Smooth muscle cell (in vitro differentiated cells): ENCODE measurements around the gene SLC4A2. TPM values are rescaled to one million over a fixed set of nuclear protein-coding genes. Genes with fewer than 3 reads are reported as not detected.

Experiments
- DNase-seq: peaks from one replicate; lab custom pipeline; 2025; ENCODE audit not compliant: unreplicated experiment; lab: John Stamatoyannopoulos, UW
- H2AFZ ChIP-seq: fragments of 200-600 bp; sonication (generic); 2 replicates; pipeline ENCODE4 v1.6.0; 2016; ENCODE audit warnings: antibody characterized with exemption, low read depth, mild to moderate bottlenecking
- H3F3A ChIP-seq: fragments of 200-600 bp; sonication (generic); 2 replicates; pipeline ENCODE4 v1.6.0; 2017; ENCODE audit warnings: antibody characterized with exemption, low read depth
- H3K27ac ChIP-seq: fragments of 200-600 bp; sonication (generic); 2 replicates; pipeline ENCODE4 v1.5.1; 2016; ENCODE audit warnings: low read depth, mild to moderate bottlenecking
- H3K27me3 ChIP-seq: fragments of 200-600 bp; sonication (generic); 2 replicates; pipeline ENCODE4 v1.6.1; 2016; ENCODE audit warnings: low read depth, mild to moderate bottlenecking
- H3K36me3 ChIP-seq: fragments of 200-600 bp; sonication (generic); 2 replicates; pipeline ENCODE4 v1.5.1; 2016; ENCODE audit warnings: low read depth
- H3K4me1 ChIP-seq: fragments of 200-600 bp; sonication (generic); 2 replicates; pipeline ENCODE4 v1.5.1; 2016; ENCODE audit warnings: low read depth
- H3K4me2 ChIP-seq: fragments of 200-600 bp; sonication (generic); 2 replicates; pipeline ENCODE4 v1.6.0; 2016; ENCODE audit warnings: mild to moderate bottlenecking
- H3K4me3 ChIP-seq: fragments of 200-600 bp; sonication (generic); 2 replicates; pipeline ENCODE4 v1.5.1; 2016; ENCODE audit warnings: mild to moderate bottlenecking
- H3K79me2 ChIP-seq: fragments of 200-600 bp; sonication (generic); 2 replicates; pipeline ENCODE4 v1.6.0; 2016; ENCODE audit warnings: low read depth, mild to moderate bottlenecking
- H3K9ac ChIP-seq: fragments of 200-600 bp; sonication (generic); 2 replicates; pipeline ENCODE4 v1.6.0; 2016; ENCODE audit warnings: low read depth
- H3K9me3 ChIP-seq: fragments of 200-600 bp; sonication (generic); replicated peaks from 2 replicates; pipeline ENCODE4 v1.5.1; 2016; ENCODE audit warnings: low read depth
- H4K20me1 ChIP-seq: fragments of 200-600 bp; sonication (generic); 2 replicates; pipeline ENCODE4 v1.6.0; 2016; ENCODE audit warnings: low read depth
- WGBS: methylation state at CpG from one replicate; pipeline ENCODE4 v1.1.7; 2016; ENCODE audit warnings: low lambda C conversion rate; 5-methylcytosine and 5-hydroxymethylcytosine counted together
- polyA plus RNA-seq: library from polyadenylated mRNA; unstranded; fragments of >200 nt; fragmentation: Nextera tagmentation; extraction: Ambion mirVana; gene quantifications from 2 replicates; pipeline ENCODE4 v1.2.1, GENCODE V29; 2016
- total RNA-seq: library from RNA; depleted of rRNA; stranded (reverse); fragments of >200 nt; gene quantifications from 2 replicates; pipeline ENCODE4 v1.2.3, GENCODE V29; 2014
- TF ChIP-seq, protein P1 (sequence below): fragments of 200-600 bp; sonication (generic); IDR thresholded peaks from 2 replicates; pipeline ENCODE4 v1.5.1; 2017; ENCODE audit warnings: borderline replicate concordance, mild to moderate bottlenecking, antibody characterized with exemption; ENCODE audit not compliant: insufficient read depth, poor library complexity, severe bottlenecking

Gene SLC4A2
- total and polyA plus RNA-seq, 2 experiments from 2014 or later = 89.3 to 96.4 TPM

DNA sequence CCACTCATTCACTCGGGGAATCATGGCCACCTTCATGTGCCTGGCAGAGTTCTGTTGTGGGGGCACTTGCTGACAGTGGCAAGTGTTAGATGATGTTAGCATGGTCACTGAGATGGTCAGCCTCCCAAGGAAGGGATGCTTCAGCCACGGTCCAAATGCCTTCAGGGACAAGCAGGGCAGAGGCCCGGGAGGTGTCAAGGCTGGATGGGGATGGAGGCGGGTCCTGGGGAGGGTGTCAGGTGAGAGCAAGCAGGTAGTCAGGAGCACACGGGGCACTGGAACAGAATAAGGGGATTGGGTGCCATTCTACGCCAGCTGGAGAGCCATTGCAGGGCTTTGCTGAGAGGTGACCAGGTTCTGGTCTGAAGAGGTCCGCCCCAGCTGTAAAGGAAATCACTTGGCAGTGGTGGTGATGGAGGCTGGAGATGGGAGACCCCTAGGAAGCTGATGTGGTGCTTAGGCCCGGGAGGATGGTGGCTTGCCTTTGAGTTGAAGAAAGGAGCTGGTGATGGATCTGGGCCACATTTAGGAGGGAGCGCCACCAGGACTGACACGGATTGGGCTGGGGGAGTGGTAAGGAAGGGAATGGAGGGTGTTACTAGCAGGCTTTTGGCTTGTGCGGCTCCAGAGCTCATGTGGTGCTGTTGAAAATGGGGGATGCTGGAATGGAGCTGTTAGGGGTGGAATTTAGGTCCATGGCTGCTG lies 51.0 kb downstream of the SLC4A2 start:
- peaks cover 11% of the 10 kb centered on the region for H3F3A ChIP-seq
- no peaks in the 10 kb centered on the region for H3K27me3 ChIP-seq
- H2AFZ ChIP-seq = no peak overlapping the region
- H3K9ac ChIP-seq = no peak overlapping the region
- H3K4me1 ChIP-seq = peaks cover 13% of the 10 kb centered on the region
- peaks cover 64% of the 10 kb centered on the region for H3K79me2 ChIP-seq
- WGBS = 88% methylated on average over 11 of the region's 11 CpGs
- no peak overlapping the region for H3K4me2 ChIP-seq
- TF ChIP-seq, protein P1, sequence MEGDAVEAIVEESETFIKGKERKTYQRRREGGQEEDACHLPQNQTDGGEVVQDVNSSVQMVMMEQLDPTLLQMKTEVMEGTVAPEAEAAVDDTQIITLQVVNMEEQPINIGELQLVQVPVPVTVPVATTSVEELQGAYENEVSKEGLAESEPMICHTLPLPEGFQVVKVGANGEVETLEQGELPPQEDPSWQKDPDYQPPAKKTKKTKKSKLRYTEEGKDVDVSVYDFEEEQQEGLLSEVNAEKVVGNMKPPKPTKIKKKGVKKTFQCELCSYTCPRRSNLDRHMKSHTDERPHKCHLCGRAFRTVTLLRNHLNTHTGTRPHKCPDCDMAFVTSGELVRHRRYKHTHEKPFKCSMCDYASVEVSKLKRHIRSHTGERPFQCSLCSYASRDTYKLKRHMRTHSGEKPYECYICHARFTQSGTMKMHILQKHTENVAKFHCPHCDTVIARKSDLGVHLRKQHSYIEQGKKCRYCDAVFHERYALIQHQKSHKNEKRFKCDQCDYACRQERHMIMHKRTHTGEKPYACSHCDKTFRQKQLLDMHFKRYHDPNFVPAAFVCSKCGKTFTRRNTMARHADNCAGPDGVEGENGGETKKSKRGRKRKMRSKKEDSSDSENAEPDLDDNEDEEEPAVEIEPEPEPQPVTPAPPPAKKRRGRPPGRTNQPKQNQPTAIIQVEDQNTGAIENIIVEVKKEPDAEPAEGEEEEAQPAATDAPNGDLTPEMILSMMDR = no peak
- H3K9me3 ChIP-seq = no peaks in the 10 kb centered on the region
- peaks cover 81% of the 10 kb centered on the region for H4K20me1 ChIP-seq
- no peaks in the 10 kb centered on the region for H3K36me3 ChIP-seq
- DNase-seq = no peak
- H3K4me3 ChIP-seq = no peak overlapping the region
- no peak overlapping the region for H3K27ac ChIP-seq

DNA sequence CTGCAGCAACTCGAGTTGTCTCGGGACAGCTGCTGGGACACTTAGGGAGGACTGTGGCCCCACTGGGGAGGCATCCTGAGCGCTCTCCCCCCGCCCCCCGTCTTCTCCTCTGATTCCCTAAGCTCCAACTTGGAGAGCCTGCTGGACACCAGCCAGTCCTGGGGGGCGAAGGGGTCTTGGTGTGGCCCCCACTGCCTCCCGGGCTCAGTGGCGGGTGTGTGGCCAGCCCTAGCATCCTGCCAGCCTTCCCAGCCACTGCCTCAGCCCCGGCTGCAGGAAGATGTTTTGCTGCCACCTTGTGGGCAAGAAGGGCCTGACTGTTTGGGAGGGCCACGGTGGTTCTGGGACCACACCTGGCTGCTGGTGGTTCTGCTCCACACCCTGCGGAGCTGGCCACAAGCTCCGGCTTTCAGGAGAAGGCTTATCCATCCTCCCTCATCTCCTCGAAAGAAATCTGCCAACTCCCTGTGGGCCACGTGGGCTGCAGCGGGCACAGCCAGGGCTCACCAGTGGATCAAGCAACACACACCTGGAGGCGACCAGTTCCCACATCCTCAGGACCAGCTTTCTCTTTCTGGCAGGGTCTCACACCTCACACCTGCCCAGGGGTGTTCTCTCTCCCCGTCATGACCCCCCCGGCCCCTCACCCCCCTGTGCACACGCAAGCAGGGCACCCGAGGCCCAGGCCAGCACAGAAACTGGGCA lies 51.7 kb downstream of the SLC4A2 start:
- Histone ChIP-seq H3K4me2 (no peak overlapping the region), H2AFZ (no peak overlapping the region), H3K4me3 (no peak overlapping the region), H3K9ac (no peak overlapping the region), H3K79me2 (peaks cover 66% of the 10 kb centered on the region), H3F3A (peaks cover 11% of the 10 kb centered on the region), H3K9me3 (no peaks in the 10 kb centered on the region), H3K27me3 (no peaks in the 10 kb centered on the region), H3K36me3 (no peaks in the 10 kb centered on the region), H3K27ac (no peak overlapping the region), H4K20me1 (peaks cover 87% of the 10 kb centered on the region), H3K4me1 (peaks cover 13% of the 10 kb centered on the region)
- TF ChIP-seq, protein P1 = peak; percentile 73
- peak; percentile 28 for DNase-seq
- WGBS = 52% methylated on average over 18 of the region's 20 CpGs

GRCh38 chr7:151113344-151114150 lies 54.2 kb downstream of the SLC4A2 start:
- peaks cover 89% of the 10 kb centered on the region for H4K20me1 ChIP-seq
- peak overlapping the region; percentile 74 for H3K9ac ChIP-seq
- peak overlapping the region; percentile 78 for H3K4me2 ChIP-seq
- H2AFZ ChIP-seq = no peak overlapping the region
- no peaks in the 10 kb centered on the region for H3K27me3 ChIP-seq
- no peaks in the 10 kb centered on the region for H3K36me3 ChIP-seq
- peaks cover 13% of the 10 kb centered on the region for H3K4me1 ChIP-seq
- peaks cover 62% of the 10 kb centered on the region for H3K79me2 ChIP-seq
- WGBS = 5% methylated on average over 13 of the region's 13 CpGs
- peak overlapping the region; percentile 91 for H3K27ac ChIP-seq
- DNase-seq = no peak
- H3F3A ChIP-seq = peaks cover 11% of the 10 kb centered on the region
- H3K4me3 ChIP-seq = peak overlapping the region; percentile 19
- TF ChIP-seq, protein P1 = peak; percentile 5
- H3K9me3 ChIP-seq = no peaks in the 10 kb centered on the region
